ENCODE results near the gene GRIN1.

- no peak for TF ChIP-seq CTCF (IDR thresholded peaks at IDR 0.05)
- TF ChIP-seq ZFX (IDR thresholded peaks at IDR 0.05; ENCODE audit: borderline replicate concordance), result no peak
Observed at GRCh38 chr9:137149363-137149762, 10.4 kb downstream of the GRIN1 start.

Data from 22Rv1 (cell line).